Ishikawa (cell line): Measurements from ENCODE around the gene CCDC150.

Source experiments
- CEBPB ChIP-seq: IDR thresholded peaks from 2 replicates; pipeline ENCODE4 v1.6.1; 2012
- CREB1 ChIP-seq: IDR thresholded peaks from 2 replicates; pipeline ENCODE4 v1.6.1; 2012; ENCODE audit warnings: low read depth
- EP300 ChIP-seq: IDR thresholded peaks from 2 replicates; pipeline ENCODE4 v1.6.1; 2012; ENCODE audit warnings: borderline replicate concordance
- TAF1 ChIP-seq: IDR thresholded peaks from 2 replicates; pipeline ENCODE4 v1.6.1; 2012; ENCODE audit warnings: low read depth, mild to moderate bottlenecking
- ZBTB7A ChIP-seq: IDR thresholded peaks from 2 replicates; pipeline ENCODE4 v1.6.1; 2012; ENCODE audit warnings: low read depth

DNA sequence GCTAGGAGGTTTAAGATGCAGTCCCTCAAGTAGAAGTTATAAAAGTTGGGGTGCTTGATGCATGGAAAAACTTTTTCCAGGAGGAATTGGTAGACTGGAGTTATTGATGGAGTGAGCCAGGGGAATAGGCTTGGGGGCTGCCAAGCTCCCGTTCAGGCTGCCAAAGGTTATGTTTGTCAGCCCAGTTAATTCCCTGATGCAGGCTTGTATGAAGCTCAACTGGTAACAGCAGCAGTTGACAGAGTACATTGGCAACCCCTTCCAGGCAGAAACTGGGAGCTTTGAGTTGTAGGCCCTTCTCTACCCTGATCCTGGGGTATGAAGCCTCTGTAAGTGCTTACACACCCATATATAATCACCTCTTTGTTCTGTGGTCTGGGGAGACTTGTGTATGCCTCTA is 16.2 kb downstream of the CCDC150 start:
- TF ChIP-seq TAF1, result no peak
- TF ChIP-seq CEBPB, result no peak
- TF ChIP-seq CREB1, result no peak
- TF ChIP-seq ZBTB7A, result no peak
- TF ChIP-seq EP300, result no peak
